Liver (tissue), 9 donors: ENCODE results near the gene TNFRSF25. TPM values are rescaled to one million over a fixed set of nuclear protein-coding genes. Genes with fewer than 3 reads are reported as not detected.

Source experiments
- DNase-seq: peaks from one replicate; pipeline ENCODE4 v3.0.0-alpha.2; 2017; ENCODE audit warnings: low spot score
- H3K27ac ChIP-seq, 2 donors: one replicate each; pipeline ENCODE4 v1.7.0; 2013; ENCODE audit warnings: inconsistent platforms in 2 of 2, low read length in 2 of 2, control low read depth in 1 of 2, low read depth in 1 of 2, mild to moderate bottlenecking in 1 of 2
- H3K27me3 ChIP-seq, 4 donors: one replicate each; pipeline versions ENCODE4 v1.6.1 to v1.7.0; 2013; ENCODE audit warnings: low read length in 3 of 4, inconsistent platforms in 1 of 4, mild to moderate bottlenecking in 1 of 4, moderate library complexity in 1 of 4; ENCODE audit not compliant: control insufficient read depth in 4 of 4, insufficient read depth in 4 of 4
- H3K36me3 ChIP-seq, 4 donors: one replicate each; pipeline versions ENCODE4 v1.6.1 to v1.7.0; 2013; ENCODE audit warnings: low read length in 3 of 4, mild to moderate bottlenecking in 3 of 4, low read depth in 1 of 4, moderate library complexity in 1 of 4; ENCODE audit not compliant: control insufficient read depth in 4 of 4, insufficient read depth in 3 of 4
- H3K4me1 ChIP-seq, 4 donors: one replicate each; pipeline versions ENCODE4 v1.6.1 to v1.7.0; 2013; ENCODE audit warnings: low read length in 3 of 4, mild to moderate bottlenecking in 3 of 4, moderate library complexity in 1 of 4; ENCODE audit not compliant: control insufficient read depth in 4 of 4, insufficient read depth in 4 of 4
- H3K4me3 ChIP-seq, 3 donors: one replicate each; pipeline versions ENCODE4 v1.6.1 to v1.7.0; 2013; ENCODE audit warnings: low read length in 3 of 3, control low read depth in 1 of 3, low read depth in 1 of 3, mild to moderate bottlenecking in 1 of 3
- H3K9ac ChIP-seq, 2 donors: one replicate each; pipeline ENCODE4 v1.7.0; 2013; ENCODE audit warnings: low read length in 2 of 2, mild to moderate bottlenecking in 2 of 2, moderate library complexity in 2 of 2, control low read depth in 1 of 2, low read depth in 1 of 2
- H3K9me3 ChIP-seq, 4 donors: one replicate each; pipeline versions ENCODE4 v1.6.1 to v1.7.0; 2013; ENCODE audit warnings: low read length in 3 of 4; ENCODE audit not compliant: control insufficient read depth in 4 of 4
- ATF3 ChIP-seq: IDR thresholded peaks from 2 replicates; pipeline ENCODE4 v1.6.1; 2016; ENCODE audit warnings: antibody characterized with exemption
- CTCF ChIP-seq: fragments of 150-350 bp; IDR thresholded peaks from 2 replicates; pipeline ENCODE4 v1.5.1; 2017; ENCODE audit warnings: improper control_type of control experiment, low read depth, low read length; ENCODE audit not compliant: missing input control
- EGR1 ChIP-seq, 2 donors: IDR thresholded peaks; 2 replicates each; pipeline ENCODE4 v1.6.1; 2016 to 2018; ENCODE audit warnings: antibody characterized with exemption in 2 of 2, low read depth in 2 of 2
- FOXA1 ChIP-seq: IDR thresholded peaks from 2 replicates; pipeline ENCODE4 v1.6.1; 2016; ENCODE audit warnings: antibody characterized with exemption
- FOXA2 ChIP-seq: IDR thresholded peaks from 2 replicates; pipeline ENCODE4 v1.6.1; 2016; ENCODE audit warnings: antibody characterized with exemption
- GABPA ChIP-seq, 2 donors: IDR thresholded peaks in 1 of 2; conservative IDR thresholded peaks in 1 of 2; 2 replicates each; pipeline ENCODE4 v1.6.1; 2016; ENCODE audit warnings: antibody characterized with exemption in 2 of 2, mild to moderate bottlenecking in 1 of 2, moderate library complexity in 1 of 2
- HNF4A ChIP-seq, 2 donors: conservative IDR thresholded peaks; 2 replicates each; pipeline ENCODE4 v1.6.1; 2016; ENCODE audit warnings: antibody characterized with exemption in 2 of 2, mild to moderate bottlenecking in 2 of 2
- HNF4G ChIP-seq: IDR thresholded peaks from 2 replicates; pipeline ENCODE4 v1.6.1; 2016; ENCODE audit warnings: antibody characterized with exemption
- JUND ChIP-seq, 2 donors: IDR thresholded peaks; 2 replicates each; pipeline ENCODE4 v1.6.1; 2016; ENCODE audit warnings: antibody characterized with exemption in 2 of 2
- MAX ChIP-seq: IDR thresholded peaks from 2 replicates; pipeline ENCODE4 v1.6.1; 2016; ENCODE audit warnings: antibody characterized with exemption
- NR2F2 ChIP-seq: IDR thresholded peaks from 2 replicates; pipeline ENCODE4 v1.6.1; 2016; ENCODE audit warnings: antibody characterized with exemption
- RAD21 ChIP-seq, 2 donors: IDR thresholded peaks; 2 replicates each; pipeline ENCODE4 v1.6.1; 2016; ENCODE audit warnings: antibody characterized with exemption in 2 of 2, mild to moderate bottlenecking in 2 of 2
- REST ChIP-seq: IDR thresholded peaks from 2 replicates; pipeline ENCODE4 v1.6.1; 2016; ENCODE audit warnings: antibody characterized with exemption, mild to moderate bottlenecking
- RXRA ChIP-seq, 2 donors: IDR thresholded peaks; 2 replicates each; pipeline ENCODE4 v1.6.1; 2017 to 2018; ENCODE audit warnings: antibody characterized with exemption in 2 of 2, mild to moderate bottlenecking in 1 of 2
- SP1 ChIP-seq: IDR thresholded peaks from 2 replicates; pipeline ENCODE4 v1.6.1; 2018; ENCODE audit warnings: antibody characterized with exemption, mild to moderate bottlenecking
- TAF1 ChIP-seq: conservative IDR thresholded peaks from 2 replicates; pipeline ENCODE4 v1.6.1; 2016; ENCODE audit warnings: antibody characterized with exemption, mild to moderate bottlenecking
- YY1 ChIP-seq: IDR thresholded peaks from 2 replicates; pipeline ENCODE4 v1.6.1; 2016; ENCODE audit warnings: antibody characterized with exemption, mild to moderate bottlenecking
- ZBTB33 ChIP-seq: IDR thresholded peaks from 2 replicates; pipeline ENCODE4 v1.6.1; 2016; ENCODE audit warnings: antibody characterized with exemption
- WGBS: extraction: QIAGEN DNeasy Blood & Tissue Kit; methylation state at CpG from one replicate; pipeline ENCODE4 v1.1.7; 2013; 5-methylcytosine and 5-hydroxymethylcytosine counted together
- polyA plus RNA-seq, 2 donors: library from polyadenylated mRNA; stranded (reverse) in 1 of 2; unstranded in 1 of 2; fragments of 200-250 nt in 1 of 2; fragments of >200 nt in 1 of 2; fragmentation: Nextera tagmentation in 1 of 2; extraction: Ambion mirVana in 1 of 2; gene quantifications; one replicate each; pipeline versions ENCODE4 v1.2.1 to v1.2.3, GENCODE V29; 2013 to 2015
- total RNA-seq, 2 donors: library from RNA; depleted of rRNA; stranded (reverse); fragments of >200 nt; gene quantifications; one replicate each; pipeline ENCODE4 v1.2.3, GENCODE V29; 2014
- donor health status: healthy.
- donor health status: healthy.
- donor health status: healthy.
- donor health status: healthy.
- donor health status: healthy.

Gene TNFRSF25
- total and polyA plus RNA-seq, 4 donors, result 0.78 to 2.6 (median 2.0) TPM

GRCh38 chr1:6464514-6464836 is 1.5 kb downstream of the TNFRSF25 start:
- Histone ChIP-seq H3K27ac (peak overlapping the region in 1 of 2 donors; percentile 48), H3K4me3 (no peak overlapping the region), H3K4me1 (peaks cover 0 to 20% (median 8%) of the 10 kb centered on the region in 4 donors), H3K9ac (peak overlapping the region in 1 of 2 donors; percentile 14), H3K9me3 (no peaks in the 10 kb centered on the region), H3K36me3 (peaks cover 0 to 3% (median 1%) of the 10 kb centered on the region in 4 donors), H3K27me3 (no peaks in the 10 kb centered on the region)
- TF ChIP-seq CTCF, result peak; percentile 58
- no peak for TF ChIP-seq FOXA2
- no peak for TF ChIP-seq EGR1 (IDR thresholded peaks at IDR 0.05; ENCODE audit: low read depth in 2 of 2)
- TF ChIP-seq ZBTB33, result no peak
- TF ChIP-seq RXRA (IDR thresholded peaks at IDR 0.05), result peak; percentile 63 to 65
- TF ChIP-seq JUND (IDR thresholded peaks at IDR 0.05), result no peak
- TF ChIP-seq REST, result no peak
- no peak for TF ChIP-seq MAX
- TF ChIP-seq HNF4G, result no peak
- TF ChIP-seq ATF3, result no peak
- no peak for TF ChIP-seq NR2F2
- TF ChIP-seq FOXA1, result no peak
- TF ChIP-seq SP1, result peak; percentile 29
- TF ChIP-seq YY1, result no peak
- peak; percentile 82 to 83 for TF ChIP-seq RAD21 (IDR thresholded peaks at IDR 0.05)
- no peak for TF ChIP-seq TAF1
- no peak for TF ChIP-seq GABPA (IDR thresholded peaks at IDR 0.05 in 1 of 2, conservative IDR thresholded peaks at IDR 0.05 in 1 of 2)
- peak in 1 of 2 donors; percentile 20 for TF ChIP-seq HNF4A (conservative IDR thresholded peaks at IDR 0.05)
- WGBS, result 32% methylated on average over 7 of the region's 7 CpGs
- DNase-seq, result no peak
